Ammon's horn (tissue), 1 donor: Measurements from ENCODE around the gene BCLAF1.
A peak's percentile ranks its signal among the peaks of the same experiment; 100 is the strongest.
"Not testable (repeated sequence)": the region's sequence is repeated elsewhere in the genome, so short reads cannot be mapped to it uniquely, and the experiment has no call there.

Experiments
- DNase-seq: peaks from one replicate; pipeline ENCODE4 v3.0.0-alpha.2; 2016; ENCODE audit warnings: low spot score

Gene BCLAF1

DNA sequence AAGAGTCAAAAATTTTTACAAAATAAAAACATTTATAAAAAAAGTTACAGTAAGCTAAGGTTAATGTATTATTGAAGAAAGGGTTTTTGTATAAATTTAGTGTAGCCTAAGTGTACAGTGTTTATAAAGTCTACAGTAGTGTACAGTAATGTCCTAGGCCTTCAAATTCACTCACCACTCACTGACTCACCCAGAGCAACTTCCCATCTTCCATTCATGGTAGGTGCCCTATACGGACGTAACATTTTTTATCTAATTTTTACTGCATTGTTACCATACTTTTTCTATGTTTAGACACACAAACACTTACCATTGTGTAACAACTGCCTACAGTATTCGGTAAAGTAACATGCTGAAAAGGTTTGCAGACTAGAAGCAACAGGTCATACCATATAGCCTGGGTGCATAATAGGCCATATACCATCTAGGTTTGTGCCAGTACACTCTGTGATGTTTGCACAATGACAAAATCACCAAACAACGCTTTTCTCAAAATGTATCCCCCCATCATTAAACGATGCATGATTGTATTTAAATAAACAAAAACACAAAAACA, 45.5 kb downstream of the BCLAF1 start:
- DNase-seq: no peak

DNA sequence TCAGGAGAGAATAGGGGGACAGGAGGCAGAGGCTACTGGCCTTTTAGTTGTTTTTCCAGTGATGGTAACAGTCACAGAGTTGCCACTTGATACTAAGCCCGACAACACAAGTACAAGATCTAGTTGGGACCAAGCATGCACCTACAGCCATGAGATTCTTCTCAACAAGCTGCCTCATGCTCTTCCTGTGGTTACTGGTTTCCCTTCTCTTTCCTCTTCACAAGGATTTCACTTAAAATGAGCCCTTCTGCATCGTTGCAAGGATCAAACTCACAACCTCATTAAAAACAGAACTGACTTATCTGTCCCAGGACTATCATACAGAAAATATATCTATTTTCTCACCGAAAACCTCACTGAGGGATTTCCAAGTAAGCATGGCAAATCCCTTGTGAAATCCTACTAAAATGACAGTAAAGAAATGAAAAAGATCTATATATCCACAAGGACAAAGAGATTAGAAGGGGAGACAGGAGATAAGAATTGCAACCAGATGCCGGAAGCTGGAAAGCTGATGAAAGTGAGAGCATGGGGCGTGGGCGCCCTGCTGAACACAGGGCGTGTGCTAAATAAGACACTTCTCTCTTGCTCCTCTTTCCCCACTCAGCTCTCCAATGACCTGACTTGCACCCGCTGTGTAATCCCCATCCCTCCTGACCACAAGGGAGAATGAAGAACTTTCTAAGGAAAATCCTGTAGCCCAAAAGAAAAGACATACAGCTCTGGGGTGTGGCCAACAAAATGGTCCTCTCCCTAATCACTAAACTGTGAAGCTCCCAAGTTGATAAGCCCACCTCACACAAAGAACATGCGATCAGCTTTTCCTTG, 53.0 kb downstream of the BCLAF1 start:
- no peak for DNase-seq

DNA sequence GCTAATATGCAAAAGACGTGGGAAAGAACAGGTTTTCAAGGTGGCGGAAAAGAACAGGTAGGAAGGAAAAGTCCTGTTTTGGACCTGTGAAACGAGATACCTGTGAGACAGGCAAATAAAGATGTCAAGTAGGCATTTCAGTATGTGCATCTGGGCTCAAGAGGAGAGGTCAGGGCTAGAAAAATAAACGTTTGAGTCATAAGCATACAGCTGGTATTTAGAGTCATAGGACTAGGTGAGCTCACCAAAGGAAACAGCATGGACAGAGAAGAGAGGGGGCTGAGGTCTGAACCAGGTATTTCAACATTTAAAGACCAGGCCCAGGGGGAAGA, 54.4 kb downstream of the BCLAF1 start:
- no peak for DNase-seq

DNA sequence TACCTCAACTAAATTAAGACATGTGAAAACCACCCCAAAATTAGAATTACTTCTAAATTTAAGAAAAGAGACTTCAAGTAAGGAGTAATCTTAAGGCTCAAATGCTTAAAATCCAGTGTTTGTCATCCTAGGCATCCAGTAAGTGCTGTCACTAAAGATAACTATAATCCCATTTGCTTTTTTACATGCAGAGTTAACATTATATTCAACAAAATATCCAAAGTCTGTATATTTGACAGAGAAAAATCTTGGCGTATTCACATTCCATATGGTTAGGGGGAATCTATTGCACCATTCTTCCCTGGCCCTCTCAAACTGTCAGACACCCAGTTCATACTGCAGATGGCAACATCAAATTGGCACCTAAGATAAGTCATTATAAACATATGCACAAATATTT, 56.9 kb downstream of the BCLAF1 start:
- no peak for DNase-seq

DNA sequence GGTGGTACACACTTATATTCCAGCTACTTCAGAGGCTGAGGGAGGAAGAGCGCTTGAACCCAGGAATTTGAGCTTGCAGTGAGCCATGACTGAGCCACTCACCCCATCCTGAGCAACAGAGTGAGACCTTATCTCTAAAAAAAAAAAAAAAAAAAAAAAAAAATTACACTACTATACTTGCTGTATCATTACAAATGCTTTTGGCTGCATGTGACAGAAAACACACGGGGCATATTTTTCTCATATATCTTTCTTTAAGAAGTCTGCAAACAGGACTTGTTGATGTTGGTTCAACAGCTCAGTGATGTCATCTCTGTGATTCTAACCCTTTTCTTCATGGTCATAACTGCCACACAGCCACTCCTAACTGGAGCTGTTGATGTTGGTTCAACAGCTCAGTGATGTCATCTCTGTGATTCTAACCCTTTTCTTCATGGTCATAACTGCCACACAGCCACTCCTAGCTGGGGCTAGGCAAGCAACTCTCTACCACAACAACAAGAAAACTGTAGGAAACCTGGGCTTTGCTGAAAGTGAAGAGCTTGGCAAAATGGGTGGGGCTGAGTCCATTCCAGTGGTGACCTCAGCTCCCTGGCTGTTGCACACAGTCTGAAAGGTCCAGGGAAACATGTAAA, 59.3 kb downstream of the BCLAF1 start:
- no peak for DNase-seq

DNA sequence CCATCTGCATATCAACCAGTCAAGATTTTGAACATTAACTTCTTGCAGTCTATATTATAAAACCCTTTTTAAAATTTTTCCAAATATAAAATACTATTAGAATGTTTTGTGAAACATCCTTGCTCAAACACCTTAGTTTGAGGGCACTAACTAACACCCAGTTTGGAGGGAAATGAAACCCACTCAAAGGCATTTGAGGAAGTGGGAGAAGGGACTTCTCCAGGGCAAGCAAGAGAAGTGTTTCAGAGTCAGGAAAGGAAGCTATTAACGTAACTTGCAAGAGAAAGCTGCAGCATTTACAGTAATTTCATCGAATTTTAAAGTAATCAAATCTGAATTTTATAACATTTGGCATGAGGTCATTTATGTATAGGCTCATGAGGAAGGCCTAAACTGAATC, 60.8 kb downstream of the BCLAF1 start:
- peak; percentile 48 for DNase-seq

DNA sequence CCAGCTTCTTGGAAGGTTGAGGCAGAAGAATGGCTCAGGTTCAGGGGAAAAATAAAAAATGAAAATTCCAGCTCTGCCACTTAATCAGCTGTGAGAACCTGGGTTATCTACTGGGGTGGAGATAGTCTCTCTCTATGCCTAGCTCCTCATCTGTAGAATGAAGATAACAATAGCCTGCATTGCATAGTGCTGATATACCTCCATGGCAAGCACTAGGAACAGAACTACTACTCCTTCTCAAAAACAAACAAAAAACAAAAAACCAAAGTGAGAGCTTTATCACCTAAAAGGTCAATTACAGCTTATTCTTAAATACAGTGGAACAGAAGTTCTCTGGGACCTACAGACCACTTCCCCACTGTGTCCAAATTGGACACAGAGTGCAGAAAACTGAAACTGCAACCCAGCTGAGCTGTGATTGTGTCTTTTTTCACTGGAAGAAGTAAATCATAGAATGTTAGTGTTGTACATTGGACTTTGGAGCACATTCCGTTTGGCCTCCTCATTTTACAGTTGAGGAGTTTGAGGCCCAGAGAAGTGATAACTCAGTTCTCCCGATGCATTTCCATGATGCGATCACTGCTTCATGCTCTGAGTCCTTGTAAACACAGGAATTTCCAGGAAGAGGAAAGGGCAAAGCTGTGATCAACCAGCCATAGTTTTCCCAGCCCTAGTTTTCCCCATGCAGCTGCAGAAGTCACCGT, 62.8 kb downstream of the BCLAF1 start:
- no peak for DNase-seq

DNA sequence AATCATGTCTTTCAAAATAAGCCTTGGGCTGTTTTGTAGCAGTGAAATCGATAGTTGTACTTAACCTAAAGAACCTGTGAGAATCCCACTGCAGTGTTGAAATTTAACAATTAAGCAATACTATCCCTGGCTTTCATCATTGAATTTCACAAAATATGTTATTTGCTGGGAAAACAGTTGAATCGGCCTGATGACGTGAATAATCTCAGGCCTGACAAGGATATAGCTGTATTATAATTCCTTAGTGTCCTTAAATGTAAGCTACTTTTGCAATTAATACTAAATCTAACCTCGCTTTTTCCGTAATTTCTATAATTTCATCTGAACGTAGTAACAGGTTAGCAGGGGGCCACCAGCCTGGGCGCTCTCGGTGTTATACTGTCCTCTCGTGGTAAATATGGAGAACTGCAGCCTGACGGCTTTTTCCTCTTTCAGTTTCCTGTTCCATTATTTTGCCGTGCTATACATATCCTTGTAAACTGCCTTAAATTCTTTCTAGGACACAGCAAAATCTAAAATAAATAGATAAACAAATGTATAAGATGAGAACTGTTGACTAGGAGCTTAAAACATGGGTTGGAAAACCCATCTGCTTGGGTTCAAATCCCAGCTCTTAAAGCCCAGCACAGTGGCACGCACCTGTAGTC, 63.5 kb downstream of the BCLAF1 start:
- peak; percentile 58 for DNase-seq

DNA sequence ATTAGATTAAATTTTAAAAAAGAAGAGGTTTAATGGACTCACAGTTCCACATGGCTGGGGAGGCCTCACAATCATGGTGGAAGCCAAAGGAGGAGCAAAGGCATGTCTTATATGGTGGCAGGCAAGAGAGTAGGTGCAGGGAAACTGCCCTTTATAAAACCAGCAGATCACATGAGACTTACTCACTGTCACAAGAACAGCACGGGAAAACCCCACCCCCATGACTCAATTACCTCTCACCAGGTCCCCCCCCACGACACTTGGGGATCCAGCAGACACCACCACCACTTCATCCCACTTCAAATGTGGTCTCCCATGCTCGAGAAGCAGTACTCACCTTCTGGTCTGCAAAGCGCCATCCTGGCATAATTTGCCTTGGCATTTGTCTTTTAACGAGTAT, 64.2 kb downstream of the BCLAF1 start:
- DNase-seq: no peak

DNA sequence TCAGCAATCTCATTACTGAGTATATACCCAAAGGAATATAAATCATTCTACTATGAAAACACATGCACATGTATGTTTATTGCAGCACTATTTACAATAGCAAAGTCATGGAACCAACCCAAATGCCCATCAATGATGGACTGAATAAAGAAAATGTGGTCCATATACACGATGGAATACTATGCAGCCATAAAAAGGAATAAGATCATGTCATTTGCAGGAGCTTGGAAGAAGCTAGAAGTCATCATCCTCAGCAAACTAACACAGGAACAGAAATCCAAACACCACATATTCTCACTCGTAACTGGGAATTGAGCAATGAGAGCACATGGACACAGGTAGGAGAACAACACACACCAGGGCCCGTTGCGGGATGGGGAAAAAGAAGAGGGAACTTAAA, 64.7 kb downstream of the BCLAF1 start:
- not testable (repeated sequence) for DNase-seq

DNA sequence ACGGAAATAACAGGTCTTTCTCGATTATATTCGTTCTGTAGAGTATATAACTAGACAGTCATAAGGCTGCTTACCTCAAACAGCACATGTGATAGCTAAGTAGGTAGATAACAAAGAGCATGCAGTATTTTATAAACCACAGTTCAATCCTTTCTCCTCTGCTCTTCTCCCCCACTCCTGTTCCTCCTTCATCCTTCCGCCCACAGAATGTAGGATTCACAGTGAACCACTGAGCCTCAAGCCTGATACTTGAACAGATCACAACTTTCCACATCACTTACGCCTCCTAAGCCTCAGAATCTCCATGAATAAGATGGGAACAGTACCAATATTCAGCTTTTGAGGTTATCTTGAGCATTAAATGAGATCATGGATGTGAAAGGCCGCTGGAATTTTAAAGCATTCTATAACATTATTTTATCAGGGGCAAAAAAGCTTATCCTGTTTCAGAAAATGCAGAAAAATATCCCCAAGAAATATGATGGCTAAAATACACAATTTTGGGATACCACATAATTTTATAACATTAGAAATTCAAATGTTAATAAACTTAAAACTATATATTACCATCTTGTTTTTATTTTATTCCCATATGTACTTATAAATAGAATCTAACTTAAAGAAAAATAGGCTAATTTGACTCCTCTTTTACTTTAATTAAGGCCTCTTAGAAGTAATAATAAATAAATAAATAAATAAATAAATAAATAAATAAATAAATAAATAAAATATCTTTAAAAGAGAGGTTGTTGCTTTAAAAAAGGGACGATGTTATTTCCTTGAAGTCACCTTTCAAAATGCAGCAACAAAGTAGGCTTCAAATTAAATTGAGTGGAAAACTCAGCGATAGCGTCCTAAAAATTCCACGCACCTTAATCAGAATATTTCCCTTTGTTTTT, 72.9 kb downstream of the BCLAF1 start:
- DNase-seq: no peak

DNA sequence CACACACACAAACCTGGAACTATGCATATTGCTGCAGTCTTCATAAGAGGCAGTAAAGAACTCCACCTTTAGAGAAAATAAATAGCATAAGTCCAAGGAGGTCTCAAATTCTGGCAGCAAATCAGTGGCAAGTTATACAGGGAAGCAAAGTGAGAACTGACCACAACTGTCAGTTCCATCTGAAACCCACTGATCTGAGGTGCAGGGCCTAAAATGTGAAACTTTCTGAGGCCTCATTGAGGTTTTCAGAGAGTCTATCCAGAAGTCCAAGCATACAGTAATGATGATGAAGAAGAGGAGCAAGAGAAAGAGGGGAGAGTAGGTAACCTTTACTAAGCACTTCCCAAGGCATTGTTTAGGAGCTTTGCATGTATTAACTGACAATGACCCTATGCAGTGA, 75.8 kb downstream of the BCLAF1 start:
- DNase-seq: no peak

DNA sequence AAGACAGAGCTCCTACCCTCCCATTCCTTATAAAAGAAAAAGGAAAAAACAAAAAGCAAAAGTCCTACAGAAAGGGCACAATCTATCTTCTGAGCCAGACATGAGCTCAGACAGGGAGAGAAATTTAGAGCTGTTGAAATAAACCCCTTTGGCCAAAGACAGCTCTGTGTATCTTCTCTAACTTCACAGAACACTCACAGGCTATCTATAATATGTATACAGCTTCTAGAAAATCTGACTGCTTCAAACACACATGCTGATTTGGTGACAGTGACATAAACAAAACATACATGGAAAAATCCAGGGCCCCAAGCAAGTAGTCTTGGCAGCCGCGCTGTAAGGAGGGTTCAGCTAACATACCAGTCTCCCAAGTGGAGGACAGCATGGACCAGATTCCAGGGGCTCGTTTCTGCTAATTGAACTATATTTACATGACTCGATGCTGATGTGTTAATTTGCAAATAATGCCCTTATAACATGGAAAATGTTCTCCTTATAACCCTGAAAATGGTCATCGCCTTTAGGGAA, 76.6 kb downstream of the BCLAF1 start:
- DNase-seq: no peak

DNA sequence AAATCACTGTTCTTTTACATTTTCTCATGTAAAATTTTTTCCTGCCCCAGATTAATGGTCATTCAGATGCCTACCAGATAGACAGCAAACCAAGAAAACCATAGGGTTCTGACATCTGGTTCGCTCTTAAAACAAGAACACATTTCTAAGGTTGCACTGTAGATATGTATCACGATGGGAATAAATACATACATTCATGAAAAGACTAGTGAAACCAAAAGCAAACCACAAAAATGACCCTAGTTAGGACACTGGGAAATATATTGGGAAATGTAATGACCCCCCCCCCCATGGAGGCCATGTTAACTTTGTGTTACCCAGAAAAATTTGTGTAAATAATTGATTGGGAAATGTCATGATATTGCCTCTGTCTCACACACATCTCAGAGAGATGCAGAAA, 77.0 kb downstream of the BCLAF1 start:
- no peak for DNase-seq

DNA sequence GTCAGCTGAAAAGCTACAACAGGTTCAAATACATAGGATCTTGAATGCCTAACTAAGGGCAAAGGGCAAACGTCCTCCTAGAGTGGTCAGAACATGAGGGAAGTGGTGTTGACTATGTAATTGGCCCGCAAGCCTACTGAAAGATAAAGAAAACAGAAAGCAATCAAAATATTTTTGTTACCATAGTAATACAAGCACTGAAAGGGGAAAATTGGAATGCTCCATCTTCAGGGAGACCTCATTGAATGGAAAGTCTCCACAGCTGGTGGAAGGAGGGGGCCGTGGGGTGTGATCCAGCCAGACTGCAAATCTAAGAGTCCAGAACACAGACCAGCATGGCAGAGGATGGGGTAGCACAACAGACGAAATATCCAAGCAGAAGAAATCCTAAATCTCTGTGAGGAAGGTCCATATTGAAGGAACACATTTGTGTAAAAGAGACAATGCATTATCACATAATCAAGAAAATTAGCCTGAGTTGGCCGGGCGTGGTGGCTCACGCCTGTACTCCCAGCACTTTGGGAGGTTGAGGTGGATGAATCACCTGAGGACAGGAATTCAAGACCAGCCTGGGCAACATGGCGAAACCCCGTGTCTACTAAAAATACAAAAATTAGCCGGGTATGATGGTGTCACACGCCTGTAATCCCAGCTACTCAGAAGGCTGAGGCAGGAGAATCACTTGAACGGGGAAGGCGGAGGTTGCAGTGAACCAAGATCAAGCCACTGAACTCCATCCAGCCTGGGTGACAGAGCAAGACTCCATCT, 79.1 kb downstream of the BCLAF1 start:
- no peak for DNase-seq

DNA sequence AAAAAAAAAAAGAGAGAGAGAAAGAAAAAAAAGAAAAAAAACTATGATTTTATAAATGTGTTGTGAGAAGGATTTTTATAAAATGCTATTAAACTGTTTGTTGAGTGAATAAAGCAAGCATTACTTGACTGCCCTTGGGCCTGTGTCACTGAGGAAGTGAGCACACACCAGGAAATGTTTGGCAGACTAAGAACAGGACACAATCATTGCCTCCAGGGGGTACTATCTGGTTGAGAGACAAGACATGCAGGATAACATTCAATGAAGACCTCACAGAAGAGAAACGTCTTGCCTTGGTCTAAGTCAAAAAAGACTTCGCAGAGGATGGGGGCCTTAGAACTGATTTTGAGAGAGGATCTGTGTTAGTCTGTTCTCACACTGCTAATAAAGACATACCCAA, 80.2 kb downstream of the BCLAF1 start:
- DNase-seq: no peak

DNA sequence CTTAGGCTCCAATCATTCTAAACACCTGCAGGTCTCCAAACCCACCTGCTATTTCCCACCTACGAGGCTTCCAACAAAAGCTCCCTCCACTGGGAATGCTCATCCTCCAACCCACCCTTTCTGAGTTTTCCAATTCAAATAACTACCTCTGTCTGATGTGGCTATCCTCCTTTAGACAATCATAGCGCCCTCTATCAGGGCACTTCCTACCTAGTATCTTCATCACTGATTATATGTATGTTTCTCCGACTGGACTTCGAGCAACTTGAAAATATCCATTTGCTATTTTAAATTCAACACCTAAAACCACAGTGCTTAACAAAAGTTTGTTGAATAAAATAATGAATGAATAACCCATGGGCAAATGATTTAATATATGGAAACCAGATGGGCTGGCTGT, 80.9 kb downstream of the BCLAF1 start:
- DNase-seq: no peak
